ENCODE results near the gene MUC15.

GRCh38 chr11:26584818-26585217 lies 12.8 kb upstream of the MUC15 start:
- no peak for TF ChIP-seq REST (IDR thresholded peaks at IDR 0.05; ENCODE audit: insufficient read depth in 1 of 2, low read depth in 2 of 2, low read length in 2 of 2)
- no peak for TF ChIP-seq SIN3A (IDR thresholded peaks at IDR 0.05; ENCODE audit: borderline replicate concordance, insufficient read depth, low read length)
- no peak for TF ChIP-seq POLR2AphosphoS5 (IDR thresholded peaks at IDR 0.05; ENCODE audit: low read depth, low read length)
- no peak for TF ChIP-seq TAF1 (IDR thresholded peaks at IDR 0.05; ENCODE audit: borderline replicate concordance, insufficient read depth, low read length)
